Osteocyte (in vitro differentiated cells): ENCODE data around the gene PLXNA4. TPM values are rescaled to one million over a fixed set of nuclear protein-coding genes. Genes with fewer than 3 reads are reported as not detected.

Experiments
- DNase-seq: peaks from one replicate; pipeline ENCODE4 v3.0.0; 2021; ENCODE audit warnings: mixed read lengths; ENCODE audit not compliant: unreplicated experiment; ENCODE audit errors: extremely low spot score
- H3K27ac Mint-ChIP-seq: one replicate; pipeline ENCODE4 v1.8.0; 2021; ENCODE audit warnings: mild to moderate bottlenecking, mixed read lengths; ENCODE audit not compliant: unreplicated experiment
- H3K27me3 Mint-ChIP-seq: one replicate; pipeline ENCODE4 v1.8.0; 2021; ENCODE audit warnings: mixed read lengths; ENCODE audit not compliant: unreplicated experiment
- H3K36me3 Mint-ChIP-seq: one replicate; pipeline ENCODE4 v1.8.0; 2021; ENCODE audit warnings: mixed read lengths; ENCODE audit not compliant: unreplicated experiment
- H3K4me1 Mint-ChIP-seq: one replicate; pipeline ENCODE4 v1.8.0; 2021; ENCODE audit warnings: mixed read lengths; ENCODE audit not compliant: unreplicated experiment
- H3K4me3 Mint-ChIP-seq: one replicate; pipeline ENCODE4 v1.8.0; 2021; ENCODE audit warnings: mild to moderate bottlenecking, moderate library complexity, mixed read lengths; ENCODE audit not compliant: unreplicated experiment
- H3K9me3 Mint-ChIP-seq: one replicate; pipeline ENCODE4 v1.8.0; 2021; ENCODE audit warnings: mixed read lengths; ENCODE audit not compliant: unreplicated experiment
- CTCF ChIP-seq: fragments of 200-600 bp; sonication (generic); IDR thresholded peaks from 2 replicates; pipeline ENCODE4 v1.5.0; 2021; ENCODE audit warnings: antibody characterized with exemption, mild to moderate bottlenecking, moderate library complexity
- total RNA-seq: library from RNA; stranded (reverse); gene quantifications from 2 replicates; pipeline ENCODE4 v1.2.1, GENCODE V29; 2021

Gene PLXNA4
- total RNA-seq, 1 donor from 2014 or later: 59.0 TPM

- Mint-ChIP-seq H3K36me3 (no peaks in the 10 kb centered on the region), H3K4me1 (peaks cover 8% of the 10 kb centered on the region), H3K27me3 (peaks cover 15% of the 10 kb centered on the region)
These were observed 227.2 kb downstream of the PLXNA4 start for GRCh38 chr7:132349075-132349474.

GRCh38 chr7:132348341-132348740, 227.9 kb downstream of the PLXNA4 start:
- peaks cover 8% of the 10 kb centered on the region for H3K4me1 Mint-ChIP-seq
- no peak overlapping the region for H3K4me3 Mint-ChIP-seq
- no peak for DNase-seq
- no peak for TF ChIP-seq CTCF
- H3K27me3 Mint-ChIP-seq: peaks cover 15% of the 10 kb centered on the region
- H3K27ac Mint-ChIP-seq: no peak overlapping the region
- no peaks in the 10 kb centered on the region for H3K36me3 Mint-ChIP-seq
- H3K9me3 Mint-ChIP-seq: peaks cover 4% of the 10 kb centered on the region

More at GRCh38 chr7:132349075-132349474, 227.2 kb downstream of the PLXNA4 start:
- no peak overlapping the region for H3K4me3 Mint-ChIP-seq
- no peak for DNase-seq
- H3K27ac Mint-ChIP-seq: no peak overlapping the region
- TF ChIP-seq CTCF: no peak
- H3K9me3 Mint-ChIP-seq: peaks cover 4% of the 10 kb centered on the region

DNA sequence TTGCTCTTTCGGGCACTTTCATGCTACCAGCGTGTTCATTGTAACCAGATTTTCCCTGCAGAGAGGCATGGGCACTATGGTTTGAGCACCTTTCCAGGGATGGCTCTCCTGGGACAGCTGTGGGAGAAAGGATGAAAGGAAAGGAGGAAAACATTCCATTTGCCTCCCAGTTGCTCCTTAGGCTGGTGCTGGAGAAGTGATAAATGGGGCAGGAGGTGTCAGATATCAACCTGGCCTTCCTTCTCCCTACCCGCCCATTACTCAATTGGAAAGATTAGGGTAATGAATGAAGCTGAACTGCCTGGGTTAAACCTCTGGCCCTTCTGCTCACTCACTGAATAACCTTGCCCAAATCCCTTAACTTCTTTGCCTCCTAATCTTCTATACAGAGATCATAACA, 228.4 kb downstream of the PLXNA4 start:
- H3K27me3 Mint-ChIP-seq: peaks cover 13% of the 10 kb centered on the region
- peaks cover 8% of the 10 kb centered on the region for H3K4me1 Mint-ChIP-seq
- DNase-seq: no peak
- H3K27ac Mint-ChIP-seq: no peak overlapping the region
- no peak for TF ChIP-seq CTCF
- H3K36me3 Mint-ChIP-seq: no peaks in the 10 kb centered on the region
- H3K9me3 Mint-ChIP-seq: peaks cover 4% of the 10 kb centered on the region
- no peak overlapping the region for H3K4me3 Mint-ChIP-seq

GRCh38 chr7:132347123-132347522, 229.1 kb downstream of the PLXNA4 start:
- Mint-ChIP-seq H3K9me3 (peaks cover 4% of the 10 kb centered on the region), H3K27ac (no peak overlapping the region), H3K27me3 (peaks cover 10% of the 10 kb centered on the region), H3K4me1 (peaks cover 7% of the 10 kb centered on the region), H3K4me3 (no peak overlapping the region), H3K36me3 (no peaks in the 10 kb centered on the region)
- DNase-seq: no peak
- TF ChIP-seq CTCF: no peak

DNA sequence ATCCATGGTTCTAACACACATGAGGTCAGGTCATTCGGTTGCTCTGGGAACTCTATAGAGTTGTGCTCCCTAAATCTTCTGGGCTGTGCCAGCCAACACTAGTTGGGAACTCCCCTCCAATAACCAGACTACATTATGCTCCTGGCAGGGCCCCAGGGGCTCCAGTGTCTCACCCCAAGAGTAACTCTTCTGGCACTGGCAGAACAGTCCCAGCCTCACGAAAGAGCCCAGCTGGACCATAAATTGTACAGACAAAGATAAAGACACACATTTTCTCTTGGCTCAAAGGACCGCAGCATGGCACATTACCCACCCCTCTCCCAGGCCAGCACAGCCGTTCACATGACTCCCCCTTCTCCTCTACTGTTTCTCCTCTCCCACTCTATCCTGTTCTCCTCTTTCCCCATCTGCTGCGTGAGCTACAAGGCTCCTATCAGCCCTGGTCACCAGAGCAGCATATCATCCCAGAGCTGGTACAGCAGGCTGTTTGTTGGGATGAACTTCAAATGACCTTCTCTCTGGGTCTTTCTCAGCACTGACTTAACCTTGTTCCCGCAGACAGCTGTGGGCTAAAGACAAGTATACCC, 230.6 kb downstream of the PLXNA4 start:
- no peak for DNase-seq
- peaks cover 1% of the 10 kb centered on the region for H3K9me3 Mint-ChIP-seq
- H3K27ac Mint-ChIP-seq: no peak overlapping the region
- peaks cover 5% of the 10 kb centered on the region for H3K4me1 Mint-ChIP-seq
- peaks cover 10% of the 10 kb centered on the region for H3K27me3 Mint-ChIP-seq
- no peak for TF ChIP-seq CTCF
- no peaks in the 10 kb centered on the region for H3K36me3 Mint-ChIP-seq
- H3K4me3 Mint-ChIP-seq: no peak overlapping the region
